GM19452 (cell line): ENCODE measurements around the gene LLGL2.

ENCODE experiments used
- ATAC-seq: cut with Tn5 transposase; IDR thresholded peaks from one replicate; pipeline ENCODE4 v1.9.1; 2021; ENCODE audit not compliant: unreplicated experiment

Gene LLGL2

DNA sequence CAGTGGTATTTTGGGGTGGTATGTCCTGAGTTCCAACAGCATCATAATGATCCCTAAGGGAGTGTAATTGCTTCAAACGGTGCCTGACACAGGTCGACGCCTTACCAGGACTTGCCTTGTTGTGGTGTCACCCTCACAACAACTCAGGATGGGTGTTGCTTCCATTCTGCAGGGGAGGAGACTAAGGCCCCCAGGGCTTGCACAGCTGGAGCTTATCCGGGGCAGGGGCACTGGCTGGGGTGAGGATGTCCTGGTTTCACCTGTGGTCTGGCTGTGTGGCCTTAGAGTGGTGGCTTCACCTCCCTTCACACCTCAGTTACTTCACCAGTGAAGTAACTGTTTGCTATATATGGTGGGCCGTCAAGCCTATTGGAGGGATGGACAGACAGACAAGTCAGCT is 23.3 kb downstream of the LLGL2 start:
- ATAC-seq: no peak

DNA sequence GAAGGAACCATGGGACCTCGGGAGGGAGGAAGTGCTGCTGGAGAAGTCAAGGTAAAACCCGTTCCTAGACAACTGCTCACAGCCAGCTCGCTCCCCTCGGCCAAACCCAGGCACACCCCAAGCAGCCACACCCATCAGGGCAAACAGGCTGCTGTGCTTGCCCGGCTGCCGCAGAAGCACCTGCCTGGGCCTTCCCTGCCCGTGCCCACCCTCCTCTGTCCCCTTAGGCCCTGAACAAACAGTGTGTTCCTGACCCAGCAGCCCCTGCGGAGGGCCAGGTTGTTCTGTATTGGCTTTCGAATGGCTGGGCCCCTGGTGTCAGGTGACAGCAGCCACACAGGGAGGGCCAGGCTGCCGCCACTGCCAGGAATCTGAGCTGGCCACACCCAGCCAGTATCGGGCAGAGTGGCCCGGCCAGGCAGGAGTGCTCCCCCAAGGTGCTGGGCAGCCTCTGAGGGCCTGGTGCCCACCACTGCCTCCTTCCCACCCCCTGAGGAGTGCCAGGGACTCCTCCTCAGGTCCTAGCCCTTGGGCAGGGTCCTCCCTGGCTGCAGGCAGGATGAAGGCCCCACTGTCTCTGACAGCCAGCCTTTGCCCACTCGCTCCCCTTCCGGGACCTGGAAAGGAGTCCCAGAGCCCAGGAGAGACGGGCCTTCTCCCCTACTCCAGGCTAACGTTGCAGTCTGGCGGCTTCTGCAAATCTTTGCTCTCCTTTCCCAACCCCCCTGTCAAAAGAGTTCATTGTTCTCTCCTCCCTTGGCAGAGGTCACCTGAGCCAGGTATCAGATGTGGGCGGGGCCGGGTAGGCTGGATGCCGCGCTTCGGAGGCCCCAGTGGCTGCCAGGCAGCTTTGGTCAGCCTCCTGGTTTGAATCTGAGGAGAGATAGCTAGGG is 24.0 kb downstream of the LLGL2 start:
- ATAC-seq: no peak

GRCh38 chr17:75550139-75550465 is 24.6 kb downstream of the LLGL2 start:
- no peak for ATAC-seq

DNA sequence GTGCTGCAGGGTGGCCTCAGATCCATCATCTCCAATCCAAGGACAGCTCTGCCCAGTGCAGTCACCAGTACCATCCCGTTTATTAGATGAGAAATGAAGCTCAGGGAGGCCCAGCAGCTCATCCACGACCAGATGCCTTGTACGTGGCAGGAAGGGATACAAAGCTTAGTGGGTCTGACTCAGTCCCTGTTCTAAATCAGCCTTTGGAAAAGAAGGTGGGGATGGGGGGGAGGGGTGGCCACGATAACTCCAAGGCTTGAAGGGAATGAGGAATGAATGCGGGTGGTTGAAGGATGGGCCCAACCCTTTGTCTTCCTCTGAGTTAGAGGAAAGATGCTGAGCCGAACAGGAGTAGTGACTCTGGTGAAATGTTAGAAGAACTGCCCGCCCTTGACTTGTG is 25.8 kb downstream of the LLGL2 start:
- ATAC-seq: no peak

DNA sequence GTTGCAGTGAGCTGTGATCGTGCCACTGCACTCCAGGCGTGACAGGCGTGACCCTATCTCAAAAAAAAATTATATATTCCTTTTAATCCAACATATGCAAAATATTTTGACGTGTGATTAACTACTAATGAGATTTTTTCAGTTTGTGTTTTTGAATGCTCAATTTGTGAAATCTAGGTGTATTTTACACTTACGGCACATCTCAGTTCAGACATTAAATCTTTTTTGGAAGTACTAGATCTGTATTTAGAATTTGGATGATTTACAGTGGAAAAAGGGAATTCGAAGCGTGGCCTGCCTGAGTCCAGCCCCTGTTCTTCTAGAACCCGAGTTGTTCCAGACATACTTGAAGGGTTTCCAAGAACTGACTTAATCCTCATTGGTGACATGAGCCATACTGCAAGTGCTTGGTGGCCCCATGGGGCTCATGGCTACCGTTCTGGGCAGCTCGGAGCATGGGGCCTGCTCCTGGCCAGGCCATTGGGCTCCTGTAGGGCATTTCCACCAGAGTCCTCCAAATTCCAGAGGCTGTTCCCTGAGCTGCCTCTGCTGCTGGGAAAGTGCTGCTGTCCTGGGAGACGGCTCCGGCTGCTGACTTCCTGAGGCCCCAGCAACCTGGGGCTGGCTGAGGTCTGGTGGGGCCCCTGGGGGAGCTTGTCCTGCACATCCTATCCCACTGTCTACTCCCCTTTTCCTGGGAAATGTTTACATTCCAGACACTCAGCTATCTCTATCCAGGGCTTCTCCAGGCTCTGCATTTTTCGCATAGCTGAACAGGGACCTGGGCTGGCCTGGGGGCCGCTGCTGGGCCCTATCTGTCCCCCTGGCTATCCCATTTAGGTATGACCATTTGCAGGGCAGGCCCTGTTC is 27.2 kb downstream of the LLGL2 start:
- ATAC-seq: no peak

DNA sequence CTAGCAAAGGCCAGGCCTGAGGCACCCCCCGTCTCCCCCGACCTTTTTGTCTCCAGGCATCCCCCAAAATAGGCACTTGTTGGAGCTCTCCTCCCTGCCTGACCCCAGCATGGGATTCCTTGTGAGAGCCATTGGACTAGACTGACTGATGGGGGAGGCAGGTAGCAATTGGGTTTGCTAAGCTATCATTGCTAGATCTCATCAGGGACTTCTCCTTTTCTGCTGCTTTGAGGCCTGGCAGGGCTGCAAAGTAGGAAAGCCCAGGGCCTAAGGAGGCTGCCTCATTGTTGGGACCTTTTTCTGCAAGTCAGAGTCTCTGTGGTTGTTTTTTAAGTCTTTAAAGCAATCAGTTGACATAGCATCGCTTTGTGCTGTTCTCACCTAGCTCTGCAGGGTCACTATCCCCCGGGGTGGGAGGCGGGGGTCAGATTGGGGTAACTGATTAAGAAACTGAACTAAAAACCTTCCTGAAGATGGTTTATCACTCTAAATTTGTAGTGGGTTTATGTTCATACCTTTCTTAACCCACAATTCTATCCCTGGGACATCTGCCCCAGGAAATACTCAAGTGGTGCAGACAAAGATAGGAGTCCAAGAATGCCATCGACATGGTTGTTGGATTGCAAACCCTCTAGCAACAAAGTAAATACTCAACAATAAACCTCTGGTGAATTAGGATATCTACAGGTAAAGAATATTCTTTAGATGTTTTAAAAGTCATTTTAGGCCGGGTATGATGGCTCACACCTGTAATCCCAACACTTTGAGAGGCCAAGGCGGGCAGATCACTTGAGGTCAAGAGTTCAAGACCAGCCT is 28.0 kb downstream of the LLGL2 start:
- ATAC-seq: no peak

GRCh38 chr17:75555679-75556153 is 30.2 kb downstream of the LLGL2 start:
- ATAC-seq: no peak

- no peak for ATAC-seq
Observed at GRCh38 chr17:75557075-75557851, 31.8 kb downstream of the LLGL2 start.

DNA sequence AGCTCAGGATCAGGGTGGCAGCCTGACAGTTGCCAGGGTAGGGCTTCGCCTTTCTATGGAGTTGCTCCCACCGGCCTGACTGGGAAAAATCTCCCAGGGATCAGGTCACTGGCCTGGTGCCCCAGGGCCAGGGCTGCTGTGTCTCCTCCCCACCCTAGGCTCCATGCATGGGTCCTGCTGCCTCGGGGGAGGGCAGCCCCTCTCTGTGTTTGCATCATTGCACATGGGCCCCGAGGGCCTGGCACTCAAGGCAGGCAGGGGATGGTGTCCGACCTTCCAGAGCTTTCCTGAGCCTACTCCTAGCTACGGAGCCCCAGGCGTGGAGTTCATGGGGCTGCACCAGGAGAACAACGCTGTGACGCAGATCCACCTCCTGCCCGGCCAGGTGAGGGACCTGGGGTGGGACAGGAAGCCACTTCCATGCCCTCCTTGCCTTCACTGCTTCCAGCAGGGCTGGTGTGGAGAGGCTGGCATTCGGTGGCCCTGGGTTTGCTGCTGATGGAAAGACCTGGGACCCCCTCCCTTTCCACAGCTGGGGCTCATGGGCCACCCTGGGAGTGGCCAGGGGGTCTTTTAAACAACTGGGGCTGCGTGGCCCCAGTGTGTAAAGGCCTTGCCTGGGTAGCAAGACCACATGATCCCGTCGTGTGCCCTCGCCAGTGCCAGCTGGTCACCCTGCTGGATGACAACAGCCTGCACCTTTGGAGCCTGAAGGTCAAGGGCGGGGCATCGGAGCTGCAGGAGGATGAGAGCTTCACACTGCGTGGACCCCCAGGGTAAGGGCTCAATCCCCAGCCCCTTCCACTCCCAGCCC is 32.6 kb downstream of the LLGL2 start:
- ATAC-seq: no peak

- no peak for ATAC-seq
Observed at GRCh38 chr17:75558666-75559530, 33.4 kb downstream of the LLGL2 start.

GRCh38 chr17:75559958-75560533 is 34.5 kb downstream of the LLGL2 start:
- no peak for ATAC-seq

GRCh38 chr17:75561927-75562603 is 36.6 kb downstream of the LLGL2 start:
- no peak for ATAC-seq

DNA sequence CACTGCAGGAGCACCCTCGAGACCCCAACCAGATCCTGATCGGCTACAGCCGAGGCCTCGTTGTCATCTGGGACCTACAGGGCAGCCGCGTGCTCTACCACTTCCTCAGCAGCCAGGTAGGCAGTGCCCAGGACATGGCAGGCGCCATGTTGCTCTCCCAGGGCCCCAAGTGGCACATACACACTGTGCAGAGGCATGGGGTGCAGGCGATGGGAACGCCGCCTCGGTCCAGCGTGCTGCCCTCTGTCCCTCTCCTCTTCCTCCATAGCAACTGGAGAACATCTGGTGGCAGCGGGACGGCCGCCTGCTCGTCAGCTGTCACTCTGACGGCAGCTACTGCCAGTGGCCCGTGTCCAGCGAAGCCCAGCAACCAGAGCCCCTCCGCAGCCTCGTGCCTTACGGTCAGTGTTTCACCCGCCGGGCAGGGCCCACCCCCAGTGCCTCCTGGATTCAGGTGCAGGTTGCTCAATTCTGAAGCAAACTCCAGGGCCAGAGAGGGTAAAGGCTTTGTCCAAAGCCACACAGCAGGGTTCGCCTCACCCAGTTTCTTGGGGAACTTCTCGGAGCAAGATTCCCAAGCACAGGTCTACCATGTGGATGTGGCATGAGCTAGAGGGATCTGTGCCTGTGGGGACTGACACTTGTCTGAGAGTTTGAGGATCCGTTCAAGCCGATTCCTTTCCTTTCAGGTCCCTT is 37.7 kb downstream of the LLGL2 start:
- no peak for ATAC-seq

DNA sequence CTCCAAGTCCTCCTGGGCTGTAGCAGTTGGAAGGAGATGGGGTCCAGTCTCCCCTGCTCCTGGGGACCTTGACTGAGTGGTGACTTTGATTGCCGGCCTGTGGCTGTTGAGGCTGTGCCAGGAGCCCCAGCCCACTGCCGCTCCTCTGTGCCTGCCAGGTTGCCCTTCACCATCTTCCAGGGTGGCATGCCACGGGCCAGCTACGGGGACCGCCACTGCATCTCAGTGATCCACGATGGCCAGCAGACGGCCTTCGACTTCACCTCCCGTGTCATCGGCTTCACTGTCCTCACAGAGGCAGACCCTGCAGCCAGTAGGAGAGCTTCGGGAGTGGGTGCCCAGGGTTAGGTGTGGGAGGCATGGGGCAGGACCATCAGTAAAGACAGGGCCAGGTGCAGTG is 38.7 kb downstream of the LLGL2 start:
- no peak for ATAC-seq

GRCh38 chr17:75565066-75565465 is 39.6 kb downstream of the LLGL2 start:
- ATAC-seq: no peak

DNA sequence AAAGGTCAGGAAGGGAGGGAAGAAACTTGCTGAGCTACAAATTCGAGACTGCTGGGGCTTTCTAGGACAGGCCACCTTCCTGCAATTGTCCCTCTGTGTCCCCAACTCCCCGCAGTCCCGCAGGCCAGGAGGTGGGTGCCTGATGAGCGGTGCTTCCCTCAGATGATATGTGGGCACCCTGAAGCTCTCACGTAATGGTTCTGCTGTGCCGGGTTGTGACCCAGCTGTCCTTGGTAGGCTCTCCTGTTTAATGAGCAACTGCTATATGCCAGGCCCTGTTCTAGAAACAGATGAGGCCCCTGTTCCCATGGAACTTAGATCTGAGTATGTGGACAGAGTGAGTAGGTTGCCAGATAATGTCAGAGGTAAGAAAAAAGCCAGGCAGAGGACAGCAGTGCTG is 40.1 kb downstream of the LLGL2 start:
- ATAC-seq: no peak

GRCh38 chr17:75566416-75566815 is 40.9 kb downstream of the LLGL2 start:
- ATAC-seq: no peak
